ENCODE results near the gene MYO16.

The MYO16 gene

GRCh38 chr13:109088624-109088917 lies 459.2 kb downstream of the MYO16 start:
- CTCF ChIA-PET = no interaction called here
- Histone ChIP-seq H3K9me3 (ENCODE audit: control insufficient read depth, insufficient read depth, low read depth, low read length) (no peaks in the 10 kb centered on the region), H3K4me1 (ENCODE audit: control insufficient read depth, insufficient read depth, low read length) (no peaks in the 10 kb centered on the region), H3K36me3 (ENCODE audit: control insufficient read depth in 2 of 2, insufficient read depth in 1 of 2, low read length in 2 of 2) (no peaks in the 10 kb centered on the region), H3K27ac (ENCODE audit: extremely low read depth, low read depth, low read length) (no peak overlapping the region), H3K4me3 (ENCODE audit: low read depth, low read length) (no peak overlapping the region)
- POLR2A ChIA-PET = no interaction called here
- no peak for TF ChIP-seq ATF2 (tag by site-specific recombination; IDR thresholded peaks at IDR 0.05; ENCODE audit: low read depth)
- TF ChIP-seq INSM2 (tag by site-specific recombination; IDR thresholded peaks at IDR 0.05) = no peak
- no peak for TF ChIP-seq ZBTB7A (tag by site-specific recombination; IDR thresholded peaks at IDR 0.05; ENCODE audit: low read depth)
- TF ChIP-seq PRDM2 (tag by site-specific recombination; IDR thresholded peaks at IDR 0.05; ENCODE audit: borderline replicate concordance) = no peak
- no peak for TF ChIP-seq ZNF621 (tag by site-specific recombination; IDR thresholded peaks at IDR 0.05)
- TF ChIP-seq ZNF488 (tag by site-specific recombination; IDR thresholded peaks at IDR 0.05) = no peak
- TF ChIP-seq BCL6B (tag by site-specific recombination; IDR thresholded peaks at IDR 0.05) = no peak
- no peak for TF ChIP-seq ZNF596 (tag by site-specific recombination; IDR thresholded peaks at IDR 0.05)
- no peak for TF ChIP-seq GFI1B (tag by site-specific recombination; IDR thresholded peaks at IDR 0.05)
- no peak for TF ChIP-seq ZNF555 (tag by site-specific recombination; conservative IDR thresholded peaks at IDR 0.05)
- TF ChIP-seq ZNF76 (tag by site-specific recombination; IDR thresholded peaks at IDR 0.05; ENCODE audit: borderline replicate concordance, low read depth) = no peak
- no peak for TF ChIP-seq ZNF660 (tag by site-specific recombination; IDR thresholded peaks at IDR 0.05)
- TF ChIP-seq ZNF837 (tag by site-specific recombination; IDR thresholded peaks at IDR 0.05) = no peak
- no peak for TF ChIP-seq HOXD13 (CRISPR knock-in tag; IDR thresholded peaks at IDR 0.05; ENCODE audit: borderline replicate concordance)

- POLR2A ChIA-PET = no interaction called here
- Histone ChIP-seq H3K9me3 (ENCODE audit: control insufficient read depth, insufficient read depth, low read depth, low read length) (no peaks in the 10 kb centered on the region), H3K4me1 (ENCODE audit: control insufficient read depth, insufficient read depth, low read length) (no peaks in the 10 kb centered on the region), H3K4me3 (ENCODE audit: low read depth, low read length) (no peak overlapping the region), H3K27ac (ENCODE audit: extremely low read depth, low read depth, low read length) (no peak overlapping the region), H3K36me3 (ENCODE audit: control insufficient read depth in 2 of 2, insufficient read depth in 1 of 2, low read length in 2 of 2) (no peaks in the 10 kb centered on the region)
- CTCF ChIA-PET = no interaction called here
- TF ChIP-seq YY2 (tag by site-specific recombination; IDR thresholded peaks at IDR 0.05) = no peak
These were observed 461.4 kb downstream of the MYO16 start for GRCh38 chr13:109090796-109091195.

Measured in HEK293 (cell line).